ENCODE results near the gene NEK6. TPM values are rescaled to one million over a fixed set of nuclear protein-coding genes. Genes with fewer than 3 reads are reported as not detected.

NEK6 gene
- total RNA-seq, 1 experiment from 2014 or later, result 21.1 TPM

GRCh38 chr9:124248066-124248465 is 9.7 kb upstream of the NEK6 start:
- Histone ChIP-seq H3K4me1 (ENCODE audit: insufficient read depth, low read length) (peaks cover 11% of the 10 kb centered on the region), H3K9me3 (ENCODE audit: low read length) (no peaks in the 10 kb centered on the region), H3K27me3 (ENCODE audit: low read length) (no peaks in the 10 kb centered on the region), H3K36me3 (ENCODE audit: low read depth, low read length) (no peaks in the 10 kb centered on the region), H2AFZ (ENCODE audit: low read length) (no peak overlapping the region), H3K79me2 (ENCODE audit: low read length) (no peaks in the 10 kb centered on the region), H3K9ac (ENCODE audit: low read length) (no peak overlapping the region), H3K4me2 (ENCODE audit: low read length) (no peak overlapping the region), H3K9me2 (replicated peaks; ENCODE audit: low read length) (no peaks in the 10 kb centered on the region), H3F3A (ENCODE audit: low read length, unreplicated experiment) (no peaks in the 10 kb centered on the region), H4K20me1 (ENCODE audit: low read length) (no peaks in the 10 kb centered on the region), H3K4me3 (ENCODE audit: low read length) (no peak overlapping the region), H3K27ac (ENCODE audit: low read length) (no peak overlapping the region)
- ChIA-PET POLR2A (ENCODE audit: unreplicated experiment) (no interaction called here), CTCF (interaction anchor here (0.6 kb wide), 1 partner anchor 80 kb away, joined by 3 read pairs; no protein-coding TSS in a partner anchor)
- TF ChIP-seq CTCF (conservative IDR thresholded peaks at IDR 0.05; ENCODE audit: low read depth, low read length) (no peak), EZH2phosphoT487 (IDR thresholded peaks at IDR 0.05; ENCODE audit: borderline replicate concordance, low read length) (no peak), EZH2 (IDR thresholded peaks at IDR 0.05; ENCODE audit: low read length, unreplicated experiment) (no peak)
- DNase-seq, result no peak
- ATAC-seq, result no peak
- BruUV-seq (replicated peaks), result no TSS peak
- intact Hi-C loops (cut with micrococcal nuclease), result no loop called here

GRCh38 chr9:124248960-124249359 is 8.8 kb upstream of the NEK6 start:
- TF ChIP-seq EZH2 (IDR thresholded peaks at IDR 0.05; ENCODE audit: low read length, unreplicated experiment) (no peak), EZH2phosphoT487 (IDR thresholded peaks at IDR 0.05; ENCODE audit: borderline replicate concordance, low read length) (no peak), CTCF (conservative IDR thresholded peaks at IDR 0.05; ENCODE audit: low read depth, low read length) (no peak)
- ATAC-seq (no peak), DNase-seq (no peak)
- H3K27ac ChIP-seq (ENCODE audit: low read length), result no peak overlapping the region
- no TSS peak for BruUV-seq (replicated peaks)
- CTCF ChIA-PET, result no interaction called here
- POLR2A ChIA-PET (ENCODE audit: unreplicated experiment), result interaction anchor here (0.6 kb wide), 1 partner anchor 509 kb away, joined by 3 read pairs; no protein-coding TSS in a partner anchor
- no peaks in the 10 kb centered on the region for H3K9me2 ChIP-seq (replicated peaks; ENCODE audit: low read length)
- H3K27me3 ChIP-seq (ENCODE audit: low read length), result no peaks in the 10 kb centered on the region
- H3K4me1 ChIP-seq (ENCODE audit: insufficient read depth, low read length), result peaks cover 11% of the 10 kb centered on the region
- H4K20me1 ChIP-seq (ENCODE audit: low read length), result no peaks in the 10 kb centered on the region
- H3K79me2 ChIP-seq (ENCODE audit: low read length), result no peaks in the 10 kb centered on the region
- H3K4me3 ChIP-seq (ENCODE audit: low read length), result no peak overlapping the region
- intact Hi-C loops (cut with micrococcal nuclease), result no loop called here
- no peaks in the 10 kb centered on the region for H3F3A ChIP-seq (ENCODE audit: low read length, unreplicated experiment)
- no peaks in the 10 kb centered on the region for H3K9me3 ChIP-seq (ENCODE audit: low read length)
- H3K36me3 ChIP-seq (ENCODE audit: low read depth, low read length), result no peaks in the 10 kb centered on the region
- H3K9ac ChIP-seq (ENCODE audit: low read length), result no peak overlapping the region
- H3K4me2 ChIP-seq (ENCODE audit: low read length), result no peak overlapping the region
- H2AFZ ChIP-seq (ENCODE audit: low read length), result no peak overlapping the region

GRCh38 chr9:124251204-124251603 is 6.5 kb upstream of the NEK6 start:
- no peak overlapping the region; the same call in 1 of the 2 replicates for H2AFZ ChIP-seq (ENCODE audit: low read length)
- H4K20me1 ChIP-seq (ENCODE audit: low read length), result no peaks in the 10 kb centered on the region
- DNase-seq (no peak), ATAC-seq (no peak)
- no peaks in the 10 kb centered on the region for H3K36me3 ChIP-seq (ENCODE audit: low read depth, low read length)
- H3F3A ChIP-seq (ENCODE audit: low read length, unreplicated experiment), result no peaks in the 10 kb centered on the region
- ChIA-PET POLR2A (ENCODE audit: unreplicated experiment) (no interaction called here), CTCF (no interaction called here)
- TF ChIP-seq EZH2 (IDR thresholded peaks at IDR 0.05; ENCODE audit: low read length, unreplicated experiment), result no peak
- no peak for TF ChIP-seq CTCF (conservative IDR thresholded peaks at IDR 0.05; ENCODE audit: low read depth, low read length)
- no peak for TF ChIP-seq EZH2phosphoT487 (IDR thresholded peaks at IDR 0.05; ENCODE audit: borderline replicate concordance, low read length)
- peaks cover 13% of the 10 kb centered on the region for H3K4me1 ChIP-seq (ENCODE audit: insufficient read depth, low read length)
- H3K4me3 ChIP-seq (ENCODE audit: low read length), result no peak overlapping the region
- H3K27me3 ChIP-seq (ENCODE audit: low read length), result no peaks in the 10 kb centered on the region
- H3K9me2 ChIP-seq (replicated peaks; ENCODE audit: low read length), result no peaks in the 10 kb centered on the region
- no peak overlapping the region for H3K27ac ChIP-seq (ENCODE audit: low read length)
- intact Hi-C loops (cut with micrococcal nuclease), result no loop called here
- no peak overlapping the region for H3K4me2 ChIP-seq (ENCODE audit: low read length)
- BruUV-seq (replicated peaks), result no TSS peak
- H3K9me3 ChIP-seq (ENCODE audit: low read length), result no peaks in the 10 kb centered on the region
- H3K9ac ChIP-seq (ENCODE audit: low read length), result no peak overlapping the region
- H3K79me2 ChIP-seq (ENCODE audit: low read length), result no peaks in the 10 kb centered on the region
